Tibial artery (tissue), 4 donors: ENCODE measurements around the gene CFAP91.

Source experiments
- DNase-seq, 2 donors: peaks; one replicate each; pipeline ENCODE4 v3.0.0-alpha.2; 2019
- H3K27ac ChIP-seq, 2 donors: fragments of 200-600 bp; sonication (generic) in 1 of 2; 1 replicate in 1 of 2; 2 replicates in 1 of 2; pipeline ENCODE4 v1.5.1; 2018 to 2019; ENCODE audit warnings: mild to moderate bottlenecking in 1 of 2
- H3K27me3 ChIP-seq, 2 donors: fragments of 200-600 bp; sonication (generic) in 1 of 2; one replicate each; pipeline versions ENCODE4 v1.5.1 to v1.6.0; 2016 to 2019
- H3K36me3 ChIP-seq, 3 donors: fragments of 200-600 bp; sonication (generic) in 2 of 3; one replicate each; pipeline ENCODE4 v1.5.1; 2016 to 2019; ENCODE audit warnings: mild to moderate bottlenecking in 2 of 3
- H3K4me1 ChIP-seq, 4 donors: fragments of 200-600 bp; sonication (generic) in 2 of 4; 1 replicate in 3 of 4; 2 replicates in 1 of 4; pipeline ENCODE4 v1.5.1; 2016 to 2019
- H3K4me3 ChIP-seq, 2 donors: fragments of 200-600 bp; sonication (generic) in 1 of 2; 1 replicate in 1 of 2; 2 replicates in 1 of 2; pipeline ENCODE4 v1.5.1; 2018 to 2019; ENCODE audit warnings: mild to moderate bottlenecking in 2 of 2
- H3K9me3 ChIP-seq, 3 donors: fragments of 200-600 bp; sonication (generic) in 1 of 3; one replicate each; pipeline ENCODE4 v1.5.1; 2016 to 2019
- CTCF ChIP-seq, 2 experiments: fragments of 200-600 bp in 1 of 2; fragments of 450-650 bp in 1 of 2; IDR thresholded peaks; one replicate each; pipeline ENCODE4 v1.5.1; 2017 to 2019; ENCODE audit warnings: antibody characterized with exemption in 2 of 2, mild to moderate bottlenecking in 1 of 2, moderate library complexity in 1 of 2
- intact Hi-C: fragments of 100-400 bp; cut with DNase I; formaldehyde crosslinking; loops from one replicate; pipeline ENCODE4 v1.15.0; 2023; ENCODE audit warnings: low total_unique reads

The CFAP91 gene

DNA sequence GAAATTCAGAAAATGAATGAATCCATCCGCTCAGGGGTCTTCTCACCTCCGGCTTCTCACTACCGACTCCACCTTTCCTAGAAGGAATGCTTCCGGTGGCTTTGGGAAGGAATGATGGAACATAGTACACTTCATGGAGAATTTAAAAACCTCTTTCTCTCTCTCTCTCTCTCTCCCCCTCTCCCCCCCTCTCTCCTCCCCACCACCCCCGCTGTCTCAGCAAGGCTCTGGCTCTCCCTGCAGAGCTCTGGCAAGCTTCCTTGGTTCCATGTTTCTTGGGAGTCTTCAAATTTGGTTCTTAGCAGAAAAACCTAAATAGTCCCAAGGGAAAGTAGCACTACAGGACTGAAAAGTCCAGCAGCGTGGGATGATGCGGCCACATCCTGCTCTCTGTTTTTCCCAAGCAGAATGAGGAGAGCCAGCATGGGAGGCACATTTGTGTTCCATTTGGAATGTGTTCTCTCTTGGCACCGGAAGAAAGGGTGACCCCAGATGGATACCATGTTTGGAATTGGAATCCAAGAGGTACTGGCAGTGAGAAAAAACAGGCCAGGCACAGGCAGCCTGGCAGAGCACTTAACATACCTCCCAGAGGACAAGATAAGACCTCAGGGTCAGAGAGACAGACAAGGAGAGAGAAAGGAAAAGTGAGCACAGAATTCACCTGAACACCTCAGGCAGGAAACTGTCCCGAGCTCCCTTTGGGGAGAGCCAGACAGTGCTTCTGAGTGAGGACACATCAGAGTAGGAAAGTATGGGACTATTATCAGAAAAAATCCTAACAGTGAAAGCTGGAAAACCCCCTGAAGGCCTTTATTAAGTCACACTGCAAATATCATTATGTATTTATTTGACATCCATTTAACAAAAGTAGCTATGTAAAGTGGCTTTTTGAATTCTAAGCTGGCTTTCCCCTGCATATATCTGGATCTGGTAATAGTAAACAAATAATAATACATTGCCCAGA, 42.1 kb upstream of the CFAP91 start, which contains the start of gene POPDC2:
TSS of gene POPDC2 (minus strand) at position 116 of the 967 bp plus-strand sequence. CDS start 166 bp downstream, outside the sequence.
- no peak for TF ChIP-seq CTCF (IDR thresholded peaks at IDR 0.05)
- Histone ChIP-seq H3K27me3 (no peaks in the 10 kb centered on the region), H3K4me1 (peaks cover 0 to 30% (median 13%) of the 10 kb centered on the region in 4 donors), H3K9me3 (no peaks in the 10 kb centered on the region), H3K27ac (peak within 1 kb of the TSS; percentile 66 to 68), H3K36me3 (no peaks in the 10 kb centered on the region), H3K4me3 (no peak within 1 kb of the TSS)
- intact Hi-C loops: no loop called here
- DNase-seq: no peak

DNA sequence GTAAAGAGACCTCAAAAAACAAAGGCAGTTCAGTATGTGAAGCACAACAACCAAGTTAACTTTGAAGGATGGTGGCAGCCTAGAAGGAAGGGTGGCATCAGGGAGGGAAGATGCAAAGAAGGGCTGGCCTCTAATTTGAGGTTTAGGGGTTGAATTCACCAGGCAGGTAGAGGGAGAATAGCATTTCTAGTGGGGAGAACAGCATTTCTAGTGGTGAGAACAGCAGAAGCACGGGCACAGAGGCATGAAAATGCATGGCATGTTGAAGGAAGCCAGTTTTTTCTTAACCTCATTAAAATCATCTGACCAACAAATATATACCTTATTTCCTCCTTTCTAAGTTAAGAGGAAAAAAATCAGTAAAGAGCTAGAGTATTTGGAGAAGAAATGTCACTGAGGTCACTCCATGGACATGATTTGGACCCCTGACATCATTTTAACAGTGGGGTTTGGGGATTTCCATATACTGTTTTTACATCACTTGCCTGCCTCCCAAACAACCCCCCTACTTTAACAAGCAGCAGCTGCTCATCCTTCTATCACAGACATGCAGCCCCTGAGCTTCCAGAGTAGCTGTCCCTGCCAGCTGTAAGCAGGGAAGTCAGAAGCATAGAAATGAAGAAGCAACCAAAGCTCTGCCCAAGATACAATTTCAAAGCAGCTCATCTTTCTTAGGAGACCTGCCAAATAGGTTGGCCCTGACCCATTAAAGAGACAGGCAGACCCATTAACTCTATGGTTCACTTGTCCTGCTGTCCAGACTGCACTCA, 40.0 kb upstream of the CFAP91 start:
- Histone ChIP-seq H3K4me1 (peaks cover 0 to 30% (median 13%) of the 10 kb centered on the region in 4 donors), H3K4me3 (no peak overlapping the region), H3K36me3 (no peaks in the 10 kb centered on the region), H3K27ac (no peak overlapping the region), H3K9me3 (no peaks in the 10 kb centered on the region), H3K27me3 (no peaks in the 10 kb centered on the region)
- intact Hi-C loops: no loop called here
- no peak for TF ChIP-seq CTCF (IDR thresholded peaks at IDR 0.05)
- no peak for DNase-seq

DNA sequence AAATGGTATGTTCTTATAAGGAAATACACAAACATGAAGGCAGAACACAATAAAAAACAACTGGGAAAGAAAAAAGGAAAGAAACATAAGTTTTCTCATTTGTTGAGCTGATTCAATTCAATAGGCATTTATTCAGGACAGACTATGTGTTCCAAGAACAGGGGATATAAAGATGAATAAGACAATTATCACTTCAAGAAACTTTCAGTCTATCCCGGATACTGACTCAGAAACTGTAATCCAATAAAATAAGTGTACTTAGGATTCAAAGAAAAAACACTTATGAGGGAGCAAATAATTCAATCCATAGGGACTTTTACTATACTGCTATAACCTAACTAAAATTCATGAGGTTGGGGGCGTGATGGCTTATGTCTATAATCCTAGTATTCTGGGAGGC, 38.9 kb upstream of the CFAP91 start:
- no peak for DNase-seq
- Histone ChIP-seq H3K36me3 (peaks cover 0 to 5% (median 0%) of the 10 kb centered on the region in 3 donors), H3K4me1 (peaks cover 0 to 30% (median 13%) of the 10 kb centered on the region in 4 donors), H3K27me3 (no peaks in the 10 kb centered on the region), H3K4me3 (no peak overlapping the region), H3K9me3 (no peaks in the 10 kb centered on the region), H3K27ac (no peak overlapping the region)
- intact Hi-C loops: no loop called here
- TF ChIP-seq CTCF (IDR thresholded peaks at IDR 0.05): no peak

DNA sequence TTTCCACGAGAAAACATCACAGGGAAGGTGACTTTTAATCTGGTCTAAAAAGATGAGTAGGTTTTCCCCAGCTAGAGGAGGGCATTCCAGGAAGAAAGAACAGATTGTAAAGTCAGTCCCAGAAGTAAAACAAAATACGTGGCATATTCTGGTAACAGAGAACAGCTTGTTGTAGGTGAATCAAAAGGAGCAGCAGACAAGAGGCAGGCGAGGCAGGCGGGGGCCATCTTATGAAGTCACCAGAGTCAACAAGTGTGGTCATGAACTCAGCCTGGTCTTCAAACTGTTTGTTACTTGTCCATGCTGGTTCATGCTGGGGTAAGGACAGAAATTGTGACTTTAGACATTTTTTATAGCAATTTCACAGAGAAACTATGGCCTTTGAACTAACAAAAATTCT, 38.5 kb upstream of the CFAP91 start:
- no peaks in the 10 kb centered on the region for H3K9me3 ChIP-seq
- H3K4me3 ChIP-seq: no peak overlapping the region
- intact Hi-C loops: no loop called here
- DNase-seq: no peak
- no peak overlapping the region for H3K27ac ChIP-seq
- H3K36me3 ChIP-seq: peaks cover 0 to 10% (median 0%) of the 10 kb centered on the region in 3 donors
- H3K27me3 ChIP-seq: no peaks in the 10 kb centered on the region
- no peak for TF ChIP-seq CTCF (IDR thresholded peaks at IDR 0.05)
- H3K4me1 ChIP-seq: peaks cover 0 to 26% (median 13%) of the 10 kb centered on the region in 4 donors

DNA sequence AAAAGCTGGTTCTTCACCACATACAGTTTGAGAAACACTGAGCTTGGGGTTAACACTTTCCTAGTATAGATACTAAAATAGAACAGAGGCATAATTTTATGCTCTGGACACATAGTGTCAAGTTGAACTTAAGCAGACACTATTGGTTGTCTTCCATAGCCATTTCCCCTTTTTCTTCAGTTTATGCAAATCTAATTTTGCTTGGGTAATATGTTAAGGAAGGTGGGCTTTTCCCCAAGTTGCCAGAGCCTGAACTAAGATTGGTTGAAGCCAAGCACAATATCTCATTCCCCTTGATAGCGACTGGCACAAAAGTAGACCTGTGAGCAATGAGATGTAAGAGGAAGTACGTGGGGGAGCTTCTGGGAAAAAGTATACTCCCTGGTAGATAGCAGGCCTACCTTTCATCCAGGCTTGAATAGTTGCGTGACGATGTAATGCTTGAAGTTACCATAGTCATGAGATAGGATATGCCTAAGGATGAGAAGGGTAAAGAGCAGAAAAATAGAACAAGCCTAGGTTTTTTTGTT, 37.9 kb upstream of the CFAP91 start:
- no peak for DNase-seq
- Histone ChIP-seq H3K36me3 (peaks cover 0 to 10% (median 0%) of the 10 kb centered on the region in 3 donors), H3K4me1 (peaks cover 0 to 23% (median 12%) of the 10 kb centered on the region in 4 donors), H3K27me3 (no peaks in the 10 kb centered on the region), H3K4me3 (no peak overlapping the region), H3K9me3 (no peaks in the 10 kb centered on the region), H3K27ac (no peak overlapping the region)
- intact Hi-C loops: no loop called here
- no peak for TF ChIP-seq CTCF (IDR thresholded peaks at IDR 0.05)
